Measurements from ENCODE around the gene PLAA.

Gene PLAA

DNA sequence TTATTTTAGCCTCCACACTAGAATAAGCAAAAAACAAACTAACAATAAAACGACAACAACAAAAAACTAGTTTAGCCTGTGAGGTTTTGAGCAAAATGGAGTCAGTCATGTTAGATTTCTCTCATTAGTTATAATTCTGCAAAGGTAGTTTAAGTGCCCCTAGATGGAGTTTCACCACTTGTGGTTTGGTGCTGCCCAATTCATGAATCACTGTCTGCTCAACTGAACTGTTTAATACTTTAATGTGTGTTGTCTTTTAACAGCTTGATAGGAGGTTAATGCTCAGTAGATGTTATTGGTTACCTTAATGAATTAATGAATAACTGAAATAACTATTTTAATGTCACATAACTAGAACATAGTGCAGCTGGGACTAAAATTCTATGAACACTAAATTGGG, 3.5 kb upstream of the PLAA start:
- H3K4me1 Mint-ChIP-seq (ENCODE audit: low read depth), result peaks cover 37% of the 10 kb centered on the region
- no peak overlapping the region for H3K4me3 Mint-ChIP-seq
- no peaks in the 10 kb centered on the region for H3K9me3 Mint-ChIP-seq
- H3K27ac Mint-ChIP-seq, result no peak overlapping the region
- intact Hi-C loops (cut with micrococcal nuclease), result no loop called here
- peaks cover 3% of the 10 kb centered on the region for H3K27me3 Mint-ChIP-seq
- peaks cover 13% of the 10 kb centered on the region for H3K36me3 Mint-ChIP-seq (ENCODE audit: low read depth)

DNA sequence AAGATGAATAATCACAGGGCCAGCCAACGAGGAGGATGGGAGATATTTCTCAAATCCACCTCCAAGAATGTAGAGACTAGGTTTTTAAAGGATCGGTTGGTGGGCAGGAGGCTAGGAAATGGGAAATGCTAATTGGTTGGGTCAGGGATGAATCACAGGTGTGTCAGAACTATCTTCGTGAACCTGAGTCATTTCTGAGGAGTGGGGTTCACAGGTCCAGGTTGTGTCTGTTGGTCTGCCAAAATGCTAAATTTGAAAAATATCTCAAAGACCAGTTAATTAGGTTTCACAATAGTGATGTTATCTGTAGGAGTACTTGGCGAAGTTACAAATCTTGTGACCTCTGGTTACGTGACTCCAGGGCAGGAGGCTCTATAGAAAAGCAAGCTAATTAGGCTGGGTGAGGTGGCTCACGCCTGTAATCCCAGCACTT, 2.6 kb upstream of the PLAA start:
- H3K36me3 Mint-ChIP-seq (ENCODE audit: low read depth), result peaks cover 13% of the 10 kb centered on the region
- intact Hi-C loops (cut with micrococcal nuclease), result no loop called here
- peaks cover 3% of the 10 kb centered on the region for H3K27me3 Mint-ChIP-seq
- H3K27ac Mint-ChIP-seq, result no peak overlapping the region
- H3K4me1 Mint-ChIP-seq (ENCODE audit: low read depth), result peaks cover 37% of the 10 kb centered on the region
- H3K4me3 Mint-ChIP-seq, result no peak overlapping the region
- H3K9me3 Mint-ChIP-seq, result no peaks in the 10 kb centered on the region

DNA sequence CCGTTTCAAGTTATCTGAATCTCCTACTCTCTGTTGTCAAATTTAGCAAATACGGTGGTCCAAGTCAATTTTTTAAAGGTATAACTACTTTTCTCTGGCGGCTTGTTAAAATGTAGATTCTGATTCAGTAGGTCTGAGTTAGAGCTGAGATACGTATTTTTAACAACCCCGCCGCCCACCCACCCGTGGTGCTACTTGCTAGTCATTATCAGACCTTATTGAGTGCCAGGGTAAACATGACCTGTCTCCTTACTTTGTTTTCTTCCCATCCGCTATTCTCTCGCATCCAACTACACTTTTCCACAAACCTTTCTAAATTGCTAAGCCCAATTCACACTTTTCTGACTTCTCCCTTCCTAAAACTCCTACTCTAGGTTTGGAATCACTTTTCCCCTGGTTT, 694 bp upstream of the PLAA start:
- intact Hi-C loops (cut with micrococcal nuclease), result loop anchor here (1.0 kb wide), 2 partner anchors 9 to 55 kb away; partner anchors contain the start of genes CAAP1 and IFT74
- H3K4me1 Mint-ChIP-seq (ENCODE audit: low read depth), result peaks cover 26% of the 10 kb centered on the region
- peak overlapping the region; percentile 73 for H3K4me3 Mint-ChIP-seq
- H3K27me3 Mint-ChIP-seq, result peaks cover 3% of the 10 kb centered on the region
- no peaks in the 10 kb centered on the region for H3K9me3 Mint-ChIP-seq
- H3K36me3 Mint-ChIP-seq (ENCODE audit: low read depth), result peaks cover 16% of the 10 kb centered on the region
- peak overlapping the region; percentile 95 for H3K27ac Mint-ChIP-seq

DNA sequence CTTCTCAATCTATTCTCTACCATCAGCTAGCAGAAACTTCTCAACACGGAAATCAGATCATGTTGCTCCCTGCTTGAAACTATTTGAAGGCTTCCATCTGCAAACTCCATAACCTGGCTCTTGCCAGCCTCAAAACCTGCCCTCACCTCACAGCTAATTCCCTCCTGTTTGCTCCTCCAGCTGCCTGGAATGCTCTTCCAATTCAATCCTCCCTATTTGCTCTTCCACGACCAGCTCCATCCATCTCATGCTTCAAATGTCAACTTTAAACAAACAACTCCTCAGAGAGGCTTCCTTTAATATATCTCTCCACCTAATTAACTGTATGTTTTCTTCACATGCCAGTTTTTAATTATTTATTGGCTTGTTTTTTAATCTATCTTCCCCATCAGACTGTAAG, 1.5 kb downstream of the PLAA start:
- Mint-ChIP-seq H3K36me3 (ENCODE audit: low read depth) (peaks cover 32% of the 10 kb centered on the region), H3K4me1 (ENCODE audit: low read depth) (peaks cover 44% of the 10 kb centered on the region), H3K4me3 (peak overlapping the region; percentile 73), H3K27me3 (peaks cover 3% of the 10 kb centered on the region), H3K9me3 (no peaks in the 10 kb centered on the region), H3K27ac (peak overlapping the region; percentile 95)
- intact Hi-C loops (cut with micrococcal nuclease), result no loop called here

DNA sequence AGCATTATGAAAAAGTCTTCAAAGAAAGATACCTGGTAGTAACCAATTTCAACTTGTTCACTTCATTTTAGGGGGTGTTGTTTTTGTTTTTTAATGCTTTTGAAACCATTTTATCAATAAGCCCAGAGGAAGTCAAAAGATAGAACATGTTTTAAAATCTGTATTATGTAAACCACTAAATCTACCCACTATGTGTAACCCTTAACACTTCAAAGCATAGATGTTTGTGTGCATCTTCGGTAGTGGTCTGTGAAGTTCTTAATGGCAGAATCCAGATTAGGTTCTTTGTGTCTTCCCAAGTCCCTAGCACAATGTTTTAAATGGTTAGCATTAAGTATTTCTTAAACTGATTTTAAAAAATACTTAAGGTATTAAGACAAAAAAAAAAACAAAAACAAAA, 6.3 kb downstream of the PLAA start:
- peaks cover 50% of the 10 kb centered on the region for H3K36me3 Mint-ChIP-seq (ENCODE audit: low read depth)
- no peak overlapping the region for H3K4me3 Mint-ChIP-seq
- H3K27ac Mint-ChIP-seq, result no peak overlapping the region
- H3K9me3 Mint-ChIP-seq, result no peaks in the 10 kb centered on the region
- intact Hi-C loops (cut with micrococcal nuclease), result loop anchor here (5.0 kb wide), 1 partner anchor 37 kb away; no protein-coding TSS in a partner anchor
- no peaks in the 10 kb centered on the region for H3K27me3 Mint-ChIP-seq
- H3K4me1 Mint-ChIP-seq (ENCODE audit: low read depth), result peaks cover 60% of the 10 kb centered on the region

DNA sequence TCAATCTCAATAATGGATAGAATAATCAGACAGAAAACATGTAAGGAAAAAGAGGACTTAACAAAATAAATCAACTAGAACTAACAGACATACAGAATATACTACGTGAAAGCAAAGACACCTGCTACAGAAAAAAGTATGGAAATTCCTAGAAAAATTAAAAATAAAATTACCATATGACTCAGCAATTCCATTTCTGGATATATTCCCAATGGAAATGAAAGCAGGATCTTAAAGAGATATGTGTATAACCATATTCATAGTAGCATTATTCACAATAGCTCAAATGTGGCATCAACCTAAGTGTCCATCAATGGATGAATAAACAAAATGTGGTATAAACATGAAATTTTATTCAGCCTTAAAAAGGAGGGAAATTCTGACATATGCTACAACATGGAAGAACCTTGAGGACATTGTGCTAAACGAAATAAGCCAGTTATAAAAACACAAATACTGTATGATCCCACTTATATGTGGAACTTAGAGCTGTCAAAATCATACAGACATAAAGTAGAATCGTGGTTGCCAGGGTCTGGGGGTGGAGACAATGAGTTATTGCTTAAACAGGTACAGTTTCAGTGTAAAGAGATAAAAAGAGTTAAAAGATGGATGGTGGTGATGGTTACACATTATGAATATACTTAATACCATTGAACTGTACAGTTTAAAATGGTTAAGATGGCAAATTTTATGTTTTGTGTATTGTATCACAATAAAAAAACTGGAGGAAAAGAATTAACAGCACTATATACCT, 6.9 kb downstream of the PLAA start:
- peaks cover 53% of the 10 kb centered on the region for H3K4me1 Mint-ChIP-seq (ENCODE audit: low read depth)

DNA sequence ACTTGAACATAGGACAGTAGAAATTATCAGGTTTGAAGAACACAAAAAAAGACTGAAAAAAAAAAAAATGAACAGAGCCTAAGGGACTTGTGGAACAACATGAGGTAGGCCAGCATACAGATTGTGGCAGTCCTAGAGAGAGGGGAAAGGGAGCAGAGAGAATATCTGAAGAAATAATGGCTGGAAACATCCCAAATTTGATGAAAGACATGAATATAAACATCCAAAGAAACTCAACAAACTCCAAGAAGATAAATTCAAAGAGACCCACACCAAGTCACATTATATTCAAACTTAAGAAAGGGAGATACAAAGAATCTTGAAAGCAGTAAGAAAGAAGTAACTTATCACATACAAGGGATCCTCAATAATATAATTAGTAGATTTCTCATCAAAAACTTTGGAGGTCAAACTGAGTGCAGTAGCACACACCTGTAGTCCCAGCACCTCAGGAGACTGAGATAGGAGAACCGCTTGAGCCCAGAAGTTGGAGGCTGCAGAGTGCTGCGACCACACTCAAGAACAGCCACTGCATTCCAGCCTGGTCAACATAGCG, 9.1 kb downstream of the PLAA start:
- Mint-ChIP-seq H3K4me3 (no peak overlapping the region), H3K4me1 (ENCODE audit: low read depth) (peaks cover 50% of the 10 kb centered on the region), H3K36me3 (ENCODE audit: low read depth) (peaks cover 57% of the 10 kb centered on the region), H3K27ac (peak overlapping the region; percentile 14), H3K9me3 (no peaks in the 10 kb centered on the region), H3K27me3 (no peaks in the 10 kb centered on the region)
- intact Hi-C loops (cut with micrococcal nuclease), result no loop called here

More for the DNA sequence above, 6.9 kb downstream of the PLAA start:
- no peak overlapping the region for H3K4me3 Mint-ChIP-seq
- intact Hi-C loops (cut with micrococcal nuclease), result loop anchor here (5.0 kb wide), 1 partner anchor 37 kb away; no protein-coding TSS in a partner anchor
- H3K36me3 Mint-ChIP-seq (ENCODE audit: low read depth), result peaks cover 50% of the 10 kb centered on the region
- no peaks in the 10 kb centered on the region for H3K27me3 Mint-ChIP-seq
- no peaks in the 10 kb centered on the region for H3K9me3 Mint-ChIP-seq
- no peak overlapping the region for H3K27ac Mint-ChIP-seq

DNA sequence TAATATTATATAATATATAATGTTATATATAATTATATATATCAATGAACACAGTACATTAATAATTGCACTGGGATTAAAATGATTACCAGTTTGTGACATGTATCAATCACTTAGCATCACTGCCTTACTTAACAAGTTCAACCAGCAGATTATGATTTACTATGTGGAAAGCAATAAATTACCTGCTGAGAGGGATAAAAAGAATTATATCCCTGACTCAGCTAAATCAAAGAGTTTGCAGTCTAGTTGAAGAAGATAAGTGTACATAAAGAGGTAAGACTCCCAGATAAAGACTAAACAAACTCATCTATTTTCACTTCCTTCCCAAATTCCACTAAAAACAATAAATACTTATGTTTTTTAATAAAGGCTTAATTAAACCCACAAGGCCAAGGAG, 11.2 kb downstream of the PLAA start:
- H3K9me3 Mint-ChIP-seq, result no peaks in the 10 kb centered on the region
- intact Hi-C loops (cut with micrococcal nuclease), result no loop called here
- no peaks in the 10 kb centered on the region for H3K27me3 Mint-ChIP-seq
- no peak overlapping the region for H3K4me3 Mint-ChIP-seq
- no peak overlapping the region for H3K27ac Mint-ChIP-seq
- peaks cover 59% of the 10 kb centered on the region for H3K36me3 Mint-ChIP-seq (ENCODE audit: low read depth)
- peaks cover 42% of the 10 kb centered on the region for H3K4me1 Mint-ChIP-seq (ENCODE audit: low read depth)

DNA sequence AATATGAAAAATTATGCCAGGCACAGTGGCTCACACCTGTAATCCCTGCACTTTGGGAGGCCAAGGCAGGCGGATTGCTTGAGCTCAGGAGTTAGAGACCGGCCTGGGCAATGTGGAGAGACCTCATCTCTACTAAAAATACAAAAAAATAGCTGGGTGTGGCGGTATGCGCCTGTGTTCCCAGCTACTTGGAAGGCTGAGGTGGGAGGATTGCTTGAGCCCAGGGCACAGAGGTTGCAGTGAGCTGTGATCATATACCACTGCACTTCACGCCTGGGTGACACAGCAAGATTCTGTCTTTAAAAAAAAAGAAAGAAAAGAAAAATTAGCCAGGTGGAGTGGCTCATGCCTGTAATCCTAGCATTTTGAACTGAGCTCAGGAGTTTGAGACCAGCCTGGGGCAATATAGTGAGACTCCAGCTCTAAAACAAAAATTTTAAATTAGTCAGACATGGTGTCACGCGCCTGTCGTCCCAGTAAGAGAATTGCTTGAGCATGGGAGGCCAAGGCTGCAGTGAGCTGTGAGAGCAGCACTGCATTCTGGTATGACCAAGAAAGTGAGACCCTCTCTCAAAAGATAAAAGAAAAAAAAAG, 18.0 kb downstream of the PLAA start:
- Mint-ChIP-seq H3K27ac (no peak overlapping the region), H3K27me3 (no peaks in the 10 kb centered on the region), H3K4me3 (no peak overlapping the region), H3K9me3 (no peaks in the 10 kb centered on the region), H3K36me3 (ENCODE audit: low read depth) (peaks cover 67% of the 10 kb centered on the region), H3K4me1 (ENCODE audit: low read depth) (peaks cover 8% of the 10 kb centered on the region)
- intact Hi-C loops (cut with micrococcal nuclease), result loop anchor here (10.0 kb wide), 1 partner anchor 46 kb away; no protein-coding TSS in a partner anchor

DNA sequence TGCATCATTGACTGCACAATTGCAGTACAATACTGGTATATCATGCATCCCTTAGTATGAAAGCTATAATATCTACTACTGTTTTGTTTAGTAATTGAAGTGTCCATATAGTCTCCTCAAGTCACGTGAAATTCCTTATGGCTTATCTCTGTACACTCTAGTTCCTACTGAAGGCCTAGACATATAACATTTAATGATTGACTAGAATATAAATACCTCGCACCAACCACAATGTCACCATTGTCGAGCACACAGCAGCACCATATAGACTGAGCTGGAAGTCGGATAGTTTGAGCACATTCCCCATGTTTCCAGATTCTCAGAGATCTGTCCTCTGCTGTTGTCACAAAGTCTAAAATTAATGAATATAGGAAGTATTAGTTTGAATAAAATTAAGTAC, 21.4 kb downstream of the PLAA start:
- intact Hi-C loops (cut with micrococcal nuclease), result loop anchor here (10.0 kb wide), 1 partner anchor 49 kb away; no protein-coding TSS in a partner anchor
- Mint-ChIP-seq H3K27me3 (no peaks in the 10 kb centered on the region), H3K4me3 (no peak overlapping the region), H3K27ac (no peak overlapping the region), H3K36me3 (ENCODE audit: low read depth) (peaks cover 74% of the 10 kb centered on the region), H3K9me3 (no peaks in the 10 kb centered on the region), H3K4me1 (ENCODE audit: low read depth) (no peaks in the 10 kb centered on the region)

DNA sequence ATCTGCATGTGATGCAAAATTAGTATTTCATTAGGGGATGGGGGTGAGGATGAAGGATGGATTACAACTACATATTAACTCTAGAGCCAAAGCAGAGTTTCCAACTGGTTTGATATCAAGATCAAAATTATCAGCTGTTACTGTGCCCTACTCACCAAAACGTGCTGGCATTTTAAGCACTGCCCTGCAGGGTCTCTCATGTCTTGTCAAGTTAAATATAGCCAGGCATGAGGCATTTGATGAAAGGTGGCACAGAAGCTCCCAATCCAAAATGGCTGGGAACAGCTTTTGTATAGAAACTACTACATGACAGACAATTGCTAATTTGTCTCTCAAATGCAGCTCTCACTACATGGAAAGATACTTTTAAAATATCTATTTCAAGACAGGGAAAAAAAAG, 27.3 kb downstream of the PLAA start:
- no peaks in the 10 kb centered on the region for H3K27me3 Mint-ChIP-seq
- no peaks in the 10 kb centered on the region for H3K9me3 Mint-ChIP-seq
- H3K36me3 Mint-ChIP-seq (ENCODE audit: low read depth), result peaks cover 97% of the 10 kb centered on the region

DNA sequence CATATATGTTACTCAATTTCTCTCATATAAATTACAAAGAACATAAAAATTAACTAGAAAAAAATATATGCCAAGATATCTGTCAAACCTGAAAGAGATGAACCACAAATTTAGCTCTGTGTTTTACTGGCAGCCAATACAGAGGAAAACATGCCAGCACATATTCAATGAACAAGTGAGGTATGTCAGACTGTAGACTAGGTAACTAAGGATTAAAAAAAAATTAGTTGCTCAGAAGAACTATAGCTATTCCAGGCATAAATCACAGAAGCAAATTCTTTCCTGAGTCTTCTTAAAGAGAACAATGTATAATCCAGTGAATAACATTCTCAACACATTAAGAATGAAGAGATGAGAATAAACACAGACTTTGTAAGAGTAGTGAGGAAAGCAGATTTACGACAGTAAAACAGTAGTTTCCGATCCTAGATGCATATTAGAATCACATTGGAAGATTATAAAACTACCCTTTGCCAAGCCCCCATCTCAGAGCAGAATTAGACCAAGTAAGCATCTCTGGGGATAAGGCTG, 33.8 kb downstream of the PLAA start:
- Mint-ChIP-seq H3K4me3 (no peak overlapping the region), H3K4me1 (ENCODE audit: low read depth) (no peaks in the 10 kb centered on the region), H3K27ac (no peak overlapping the region), H3K27me3 (no peaks in the 10 kb centered on the region), H3K9me3 (no peaks in the 10 kb centered on the region), H3K36me3 (ENCODE audit: low read depth) (peaks cover 85% of the 10 kb centered on the region)
- intact Hi-C loops (cut with micrococcal nuclease), result no loop called here

More for the DNA sequence above, 27.3 kb downstream of the PLAA start:
- intact Hi-C loops (cut with micrococcal nuclease), result loop anchor here (10.0 kb wide), 1 partner anchor 55 kb away; no protein-coding TSS in a partner anchor
- Mint-ChIP-seq H3K27ac (no peak overlapping the region), H3K4me1 (ENCODE audit: low read depth) (no peaks in the 10 kb centered on the region), H3K4me3 (no peak overlapping the region)

DNA sequence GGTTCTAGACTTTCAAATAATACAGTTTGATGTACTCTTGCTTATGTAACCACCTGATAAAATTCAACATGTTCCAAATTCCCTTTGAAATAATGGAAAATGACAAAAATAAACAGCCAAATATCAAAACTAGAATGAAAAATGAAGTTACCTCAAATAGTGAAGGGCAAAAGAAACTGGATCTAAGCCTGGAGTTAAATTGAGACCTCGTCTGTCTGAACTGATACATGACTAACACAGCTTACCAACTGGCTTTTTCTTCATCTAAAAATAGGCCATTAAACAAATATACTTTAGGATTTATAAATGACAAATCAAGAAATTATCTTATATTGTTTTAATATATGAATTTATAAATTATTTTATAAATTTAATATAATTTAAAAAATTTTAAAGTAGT, 42.4 kb downstream of the PLAA start:
- intact Hi-C loops (cut with micrococcal nuclease), result no loop called here
- Mint-ChIP-seq H3K4me1 (ENCODE audit: low read depth) (no peaks in the 10 kb centered on the region), H3K27me3 (no peaks in the 10 kb centered on the region), H3K27ac (no peak overlapping the region), H3K9me3 (no peaks in the 10 kb centered on the region), H3K36me3 (ENCODE audit: low read depth) (peaks cover 63% of the 10 kb centered on the region), H3K4me3 (no peak overlapping the region)

DNA sequence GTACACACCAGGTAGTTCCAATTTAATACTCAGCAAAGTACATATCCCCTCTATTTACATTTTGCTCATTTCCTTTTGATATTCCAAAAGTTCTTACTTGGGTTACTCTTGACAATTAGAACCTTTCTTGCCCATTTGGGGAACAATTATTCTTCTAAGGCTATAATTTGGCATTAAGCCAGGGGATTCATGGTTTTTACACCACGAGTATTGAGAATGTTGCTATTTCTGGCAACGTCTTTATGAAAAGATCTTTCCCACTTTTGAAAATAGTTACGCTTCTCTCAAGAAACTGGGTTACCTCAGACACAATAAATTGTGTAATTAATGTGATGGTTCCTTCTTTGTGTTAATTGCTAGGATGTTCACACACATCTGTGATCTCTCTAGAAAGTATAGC, 43.0 kb downstream of the PLAA start:
- H3K4me3 Mint-ChIP-seq, result no peak overlapping the region
- H3K36me3 Mint-ChIP-seq (ENCODE audit: low read depth), result peaks cover 57% of the 10 kb centered on the region
- H3K9me3 Mint-ChIP-seq, result no peaks in the 10 kb centered on the region
- H3K4me1 Mint-ChIP-seq (ENCODE audit: low read depth), result no peaks in the 10 kb centered on the region
- no peaks in the 10 kb centered on the region for H3K27me3 Mint-ChIP-seq
- H3K27ac Mint-ChIP-seq, result no peak overlapping the region
- intact Hi-C loops (cut with micrococcal nuclease), result no loop called here

All from dendritic cell treated with granulocyte-macrophage colony-stimulating factor and Interleukin-4, amounts not matched to agents 40 ng/mL and 50 ng/mL, for 4 days (primary cell).